HepG2 (cell line): ENCODE data around the gene TEKT1. TPM values are rescaled to one million over a fixed set of nuclear protein-coding genes. Genes with fewer than 3 reads are reported as not detected.
A peak's percentile ranks its signal among the peaks of the same experiment; 100 is the strongest.

Experiments
- HNRNPK ChIP-seq: fragments of 200-400 bp; formaldehyde crosslinking; IDR thresholded peaks from 2 replicates; pipeline ENCODE4 v1.6.1; 2018; ENCODE audit warnings: low read length, low read depth, moderate library complexity, mild to moderate bottlenecking; ENCODE audit not compliant: poor library complexity, severe bottlenecking
- JUND ChIP-seq: sonication (generic); formaldehyde crosslinking; IDR thresholded peaks from 2 replicates; pipeline ENCODE4 v1.8.0; 2022; ENCODE audit warnings: mild to moderate bottlenecking, missing genetic modification reagents
- KDM5A ChIP-seq: fragments of 200-600 bp; sonication (generic); IDR thresholded peaks from 2 replicates; pipeline ENCODE4 v1.7.0; 2018; ENCODE audit warnings: antibody characterized with exemption, mild to moderate bottlenecking, low read length, borderline replicate concordance
- NCOA1 ChIP-seq: sonication (generic); formaldehyde crosslinking; IDR thresholded peaks from 2 replicates; pipeline ENCODE4 v1.9.0; 2021; ENCODE audit warnings: missing genetic modification reagents
- POLR2AphosphoS5 ChIP-seq: IDR thresholded peaks from 2 replicates; pipeline ENCODE4 v1.6.1; 2012; ENCODE audit warnings: low read depth, low read length
- RFXANK ChIP-seq: IDR thresholded peaks from 2 replicates; pipeline ENCODE4 v1.6.1; 2016
- RFXAP ChIP-seq: sonication (generic); formaldehyde crosslinking; IDR thresholded peaks from 2 replicates; pipeline ENCODE4 v1.4.0; 2020; ENCODE audit warnings: missing genetic modification reagents, borderline replicate concordance
- SKI ChIP-seq: fragments of 450-650 bp; IDR thresholded peaks from one replicate; pipeline ENCODE4 v1.6.1; 2018; ENCODE audit warnings: mild to moderate bottlenecking; ENCODE audit not compliant: partially characterized antibody
- SMYD3 ChIP-seq: sonication (generic); formaldehyde crosslinking; IDR thresholded peaks from 2 replicates; pipeline ENCODE4 v1.8.1; 2023; ENCODE audit warnings: mild to moderate bottlenecking, missing genetic modification reagents
- SRSF1 ChIP-seq: fragments of 200-400 bp; formaldehyde crosslinking; optimal IDR thresholded peaks from 2 replicates; pipeline ENCODE3; 2017; ENCODE audit warnings: mild to moderate bottlenecking, low read depth, low read length, moderate library complexity
- ZNF230 ChIP-seq: sonication (generic); formaldehyde crosslinking; IDR thresholded peaks from 2 replicates; pipeline ENCODE4 v1.4.0; 2020; ENCODE audit warnings: mild to moderate bottlenecking, missing genetic modification reagents
- ZNF317 ChIP-seq: sonication (generic); formaldehyde crosslinking; IDR thresholded peaks from 2 replicates; pipeline ENCODE4 v1.5.0; 2020; ENCODE audit warnings: mild to moderate bottlenecking, missing genetic modification reagents
- ZNF354B ChIP-seq: sonication (generic); formaldehyde crosslinking; IDR thresholded peaks from 2 replicates; pipeline ENCODE4 v1.8.0; 2022; ENCODE audit warnings: mild to moderate bottlenecking, missing genetic modification reagents
- ZNF430 ChIP-seq: sonication (generic); formaldehyde crosslinking; IDR thresholded peaks from 2 replicates; pipeline ENCODE4 v1.9.0; 2021; ENCODE audit warnings: mild to moderate bottlenecking, missing genetic modification reagents
- ZNF605 ChIP-seq: sonication (generic); formaldehyde crosslinking; IDR thresholded peaks from 2 replicates; pipeline ENCODE4 v1.8.0; 2022; ENCODE audit warnings: mild to moderate bottlenecking, missing genetic modification reagents
- ZNF674 ChIP-seq: sonication (generic); formaldehyde crosslinking; IDR thresholded peaks from 2 replicates; pipeline ENCODE4 v1.5.0; 2020; ENCODE audit warnings: low read depth, mild to moderate bottlenecking, missing genetic modification reagents
- ZNF761 ChIP-seq: sonication (generic); formaldehyde crosslinking; conservative IDR thresholded peaks from 2 replicates; pipeline ENCODE4 v1.4.0; 2020; ENCODE audit warnings: mild to moderate bottlenecking, missing genetic modification reagents
- ZNF768 ChIP-seq: sonication (generic); formaldehyde crosslinking; IDR thresholded peaks from 2 replicates; pipeline ENCODE4 v1.4.0; 2020; ENCODE audit warnings: missing genetic modification reagents
- ZNF773 ChIP-seq: sonication (generic); formaldehyde crosslinking; IDR thresholded peaks from 2 replicates; pipeline ENCODE4 v1.4.0; 2020; ENCODE audit warnings: missing genetic modification reagents, borderline replicate concordance
- ZNF776 ChIP-seq: sonication (generic); formaldehyde crosslinking; IDR thresholded peaks from 2 replicates; pipeline ENCODE4 v1.4.0; 2020; ENCODE audit warnings: mild to moderate bottlenecking, missing genetic modification reagents
- polyA plus RNA-seq, 8 experiments: library from polyadenylated mRNA; depleted of rRNA in 3 of 8; stranded (reverse) in 7 of 8; unstranded in 1 of 8; fragments of >200 nt; fragmentation: Illumina TruSeq in 4 of 8; extraction: Trizol in 4 of 8; gene quantifications; 2 replicates each; pipeline versions ENCODE4 v1.2.1 to v1.2.3, GENCODE V29; 2011 to 2016; ENCODE audit warnings: low read depth in 4 of 8, missing spikeins in 1 of 8, mixed read lengths in 1 of 8; ENCODE audit not compliant: insufficient read depth in 1 of 8
- total RNA-seq, 5 experiments: library from RNA; depleted of rRNA; stranded (reverse); fragments of >200 nt; fragmentation: Illumina TruSeq; extraction: Trizol; gene quantifications; 2 replicates each; pipeline ENCODE4 v1.2.3, GENCODE V29; 2016; ENCODE audit warnings: low read depth in 1 of 5
- TF ChIP-seq, protein P1 (sequence below): sonication (generic); formaldehyde crosslinking; IDR thresholded peaks from 2 replicates; pipeline ENCODE4 v1.4.0; 2020; ENCODE audit warnings: mild to moderate bottlenecking, low read depth, missing genetic modification reagents
- TF ChIP-seq, protein P2 (sequence below): sonication (generic); formaldehyde crosslinking; IDR thresholded peaks from 2 replicates; pipeline ENCODE4 v1.4.0; 2020; ENCODE audit warnings: missing genetic modification reagents
- TF ChIP-seq, protein P3 (sequence below): sonication (generic); formaldehyde crosslinking; IDR thresholded peaks from 2 replicates; pipeline ENCODE4 v1.8.0; 2022; ENCODE audit warnings: mild to moderate bottlenecking, missing genetic modification reagents, borderline replicate concordance
- TF ChIP-seq, protein P4 (sequence below): sonication (generic); formaldehyde crosslinking; IDR thresholded peaks from 2 replicates; pipeline ENCODE4 v1.8.0; 2022; ENCODE audit warnings: missing genetic modification reagents, mild to moderate bottlenecking, inconsistent platforms, borderline replicate concordance
- TF ChIP-seq, protein P5 (sequence below): sonication (generic); formaldehyde crosslinking; IDR thresholded peaks from 2 replicates; pipeline ENCODE4 v1.8.0; 2022; ENCODE audit warnings: low read depth, missing genetic modification reagents

Gene TEKT1
- total and polyA plus RNA-seq, 2 of the 13 experiments (the other 11 are each of a cell fraction or from before 2014, with no cell fraction given), result not detected

DNA sequence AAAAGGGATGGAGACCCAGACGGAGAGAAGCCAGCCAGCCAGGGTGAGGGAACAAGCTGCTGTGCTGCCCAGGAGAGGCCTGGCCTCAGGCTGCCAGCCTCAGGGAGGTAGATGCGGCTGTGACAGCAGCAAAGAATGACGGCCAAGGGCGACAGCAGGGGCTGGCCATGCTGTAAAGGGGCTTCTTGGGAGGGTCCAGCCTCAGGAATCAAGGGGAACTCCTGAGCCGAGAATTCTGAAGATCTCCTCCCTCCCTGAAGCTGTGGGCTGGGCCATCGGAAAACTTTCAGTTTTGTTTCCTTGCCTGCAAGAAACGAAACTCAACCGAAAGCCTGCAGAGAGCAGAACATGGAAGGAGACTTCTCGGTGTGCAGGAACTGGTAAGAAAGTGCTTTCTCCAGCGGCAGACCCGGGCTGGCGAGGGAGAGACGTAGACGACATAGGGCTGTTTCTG is 75.8 kb downstream of the TEKT1 start, which contains the start of gene XAF1 (continued):
- TF ChIP-seq ZNF430 (CRISPR knock-in tag) (peak; percentile 50; the same call in 1 of the 2 replicates), ZNF354B (0 out of 2 replicates have a peak, but pooled peaks have one; percentile 33), HNRNPK (no peak), ZNF605 (CRISPR knock-in tag) (peak; percentile 59; the same call in 1 of the 2 replicates), ZNF230 (CRISPR knock-in tag) (no peak), ZNF317 (CRISPR knock-in tag) (no peak), RFXANK (no peak), ZNF773 (CRISPR knock-in tag) (no peak), NCOA1 (no peak), SKI (no peak), JUND (CRISPR knock-in tag) (no peak), SMYD3 (CRISPR knock-in tag) (no peak), ZNF761 (CRISPR knock-in tag) (no peak), ZNF776 (CRISPR knock-in tag) (no peak), KDM5A (no peak), ZNF768 (CRISPR knock-in tag) (no peak), POLR2AphosphoS5 (no peak), SRSF1 (no peak), RFXAP (CRISPR knock-in tag) (no peak), ZNF674 (no peak)
- TF ChIP-seq, protein P1, sequence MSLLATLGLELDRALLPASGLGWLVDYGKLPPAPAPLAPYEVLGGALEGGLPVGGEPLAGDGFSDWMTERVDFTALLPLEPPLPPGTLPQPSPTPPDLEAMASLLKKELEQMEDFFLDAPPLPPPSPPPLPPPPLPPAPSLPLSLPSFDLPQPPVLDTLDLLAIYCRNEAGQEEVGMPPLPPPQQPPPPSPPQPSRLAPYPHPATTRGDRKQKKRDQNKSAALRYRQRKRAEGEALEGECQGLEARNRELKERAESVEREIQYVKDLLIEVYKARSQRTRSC (CRISPR knock-in tag), result no peak
- TF ChIP-seq, protein P2, sequence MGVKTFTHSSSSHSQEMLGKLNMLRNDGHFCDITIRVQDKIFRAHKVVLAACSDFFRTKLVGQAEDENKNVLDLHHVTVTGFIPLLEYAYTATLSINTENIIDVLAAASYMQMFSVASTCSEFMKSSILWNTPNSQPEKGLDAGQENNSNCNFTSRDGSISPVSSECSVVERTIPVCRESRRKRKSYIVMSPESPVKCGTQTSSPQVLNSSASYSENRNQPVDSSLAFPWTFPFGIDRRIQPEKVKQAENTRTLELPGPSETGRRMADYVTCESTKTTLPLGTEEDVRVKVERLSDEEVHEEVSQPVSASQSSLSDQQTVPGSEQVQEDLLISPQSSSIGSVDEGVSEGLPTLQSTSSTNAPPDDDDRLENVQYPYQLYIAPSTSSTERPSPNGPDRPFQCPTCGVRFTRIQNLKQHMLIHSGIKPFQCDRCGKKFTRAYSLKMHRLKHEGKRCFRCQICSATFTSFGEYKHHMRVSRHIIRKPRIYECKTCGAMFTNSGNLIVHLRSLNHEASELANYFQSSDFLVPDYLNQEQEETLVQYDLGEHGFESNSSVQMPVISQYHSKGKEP, result no peak
- TF ChIP-seq, protein P3, sequence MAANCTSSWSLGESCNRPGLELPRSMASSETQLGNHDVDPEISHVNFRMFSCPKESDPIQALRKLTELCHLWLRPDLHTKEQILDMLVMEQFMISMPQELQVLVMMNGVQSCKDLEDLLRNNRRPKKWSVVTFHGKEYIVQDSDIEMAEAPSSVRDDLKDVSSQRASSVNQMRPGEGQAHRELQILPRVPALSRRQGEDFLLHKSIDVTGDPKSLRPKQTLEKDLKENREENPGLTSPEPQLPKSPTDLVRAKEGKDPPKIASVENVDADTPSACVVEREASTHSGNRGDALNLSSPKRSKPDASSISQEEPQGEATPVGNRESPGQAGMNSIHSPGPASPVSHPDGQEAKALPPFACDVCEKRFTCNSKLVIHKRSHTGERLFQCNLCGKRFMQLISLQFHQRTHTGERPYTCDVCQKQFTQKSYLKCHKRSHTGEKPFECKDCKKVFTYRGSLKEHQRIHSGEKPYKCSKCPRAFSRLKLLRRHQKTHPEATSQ, result no peak
- TF ChIP-seq, protein P4, sequence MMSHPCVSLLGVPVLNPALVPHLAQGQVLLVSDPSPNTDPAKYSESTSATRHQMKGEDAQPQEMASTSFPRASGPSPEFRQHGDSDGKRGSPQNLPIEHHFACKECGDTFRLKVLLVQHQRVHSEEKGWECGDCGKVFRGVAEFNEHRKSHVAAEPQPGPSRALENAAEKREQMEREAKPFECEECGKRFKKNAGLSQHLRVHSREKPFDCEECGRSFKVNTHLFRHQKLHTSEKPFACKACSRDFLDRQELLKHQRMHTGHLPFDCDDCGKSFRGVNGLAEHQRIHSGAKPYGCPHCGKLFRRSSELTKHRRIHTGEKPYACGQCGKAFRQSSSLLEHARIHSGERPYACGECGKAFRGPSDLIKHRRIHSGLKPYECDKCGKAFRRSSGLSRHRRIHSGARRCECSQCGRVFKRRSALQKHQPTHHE (CRISPR knock-in tag), result no peak
- TF ChIP-seq, protein P5, sequence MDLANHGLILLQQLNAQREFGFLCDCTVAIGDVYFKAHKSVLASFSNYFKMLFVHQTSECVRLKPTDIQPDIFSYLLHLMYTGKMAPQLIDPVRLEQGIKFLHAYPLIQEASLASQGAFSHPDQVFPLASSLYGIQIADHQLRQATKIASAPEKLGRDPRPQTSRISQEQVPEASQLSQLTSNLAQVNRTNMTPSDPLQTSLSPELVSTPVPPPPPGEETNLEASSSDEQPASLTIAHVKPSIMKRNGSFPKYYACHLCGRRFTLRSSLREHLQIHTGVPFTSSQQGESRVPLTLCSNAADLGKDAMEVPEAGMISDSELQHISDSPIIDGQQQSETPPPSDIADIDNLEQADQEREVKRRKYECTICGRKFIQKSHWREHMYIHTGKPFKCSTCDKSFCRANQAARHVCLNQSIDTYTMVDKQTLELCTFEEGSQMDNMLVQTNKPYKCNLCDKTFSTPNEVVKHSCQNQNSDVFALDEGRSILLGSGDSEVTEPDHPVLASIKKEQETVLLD (CRISPR knock-in tag), result no peak
